Endothelial cell of umbilical vein (primary cell): Measurements from ENCODE around the gene ZNF730.

Experiments used
- EZH2 ChIP-seq: IDR thresholded peaks from 2 replicates; pipeline ENCODE4 v1.6.1; 2012; ENCODE audit warnings: borderline replicate concordance, low read depth, mild to moderate bottlenecking, moderate library complexity, low read length, inconsistent platforms; ENCODE audit not compliant: severe bottlenecking
- TF ChIP-seq, protein P1 (sequence below), 2 donors: IDR thresholded peaks; 1 replicate in 1 of 2; 2 replicates in 1 of 2; pipeline ENCODE4 v1.5.1; 2011; ENCODE audit warnings: low read length in 2 of 2, mild to moderate bottlenecking in 2 of 2, moderate library complexity in 2 of 2, control low read depth in 1 of 2, inconsistent platforms in 1 of 2, low read depth in 1 of 2; ENCODE audit not compliant: insufficient read depth in 1 of 2; ENCODE audit errors: extremely low read depth in 1 of 2

GRCh38 chr19:23075031-23075733 lies 41.6 kb upstream of the ZNF730 start:
- no peak for TF ChIP-seq EZH2
- TF ChIP-seq, protein P1, sequence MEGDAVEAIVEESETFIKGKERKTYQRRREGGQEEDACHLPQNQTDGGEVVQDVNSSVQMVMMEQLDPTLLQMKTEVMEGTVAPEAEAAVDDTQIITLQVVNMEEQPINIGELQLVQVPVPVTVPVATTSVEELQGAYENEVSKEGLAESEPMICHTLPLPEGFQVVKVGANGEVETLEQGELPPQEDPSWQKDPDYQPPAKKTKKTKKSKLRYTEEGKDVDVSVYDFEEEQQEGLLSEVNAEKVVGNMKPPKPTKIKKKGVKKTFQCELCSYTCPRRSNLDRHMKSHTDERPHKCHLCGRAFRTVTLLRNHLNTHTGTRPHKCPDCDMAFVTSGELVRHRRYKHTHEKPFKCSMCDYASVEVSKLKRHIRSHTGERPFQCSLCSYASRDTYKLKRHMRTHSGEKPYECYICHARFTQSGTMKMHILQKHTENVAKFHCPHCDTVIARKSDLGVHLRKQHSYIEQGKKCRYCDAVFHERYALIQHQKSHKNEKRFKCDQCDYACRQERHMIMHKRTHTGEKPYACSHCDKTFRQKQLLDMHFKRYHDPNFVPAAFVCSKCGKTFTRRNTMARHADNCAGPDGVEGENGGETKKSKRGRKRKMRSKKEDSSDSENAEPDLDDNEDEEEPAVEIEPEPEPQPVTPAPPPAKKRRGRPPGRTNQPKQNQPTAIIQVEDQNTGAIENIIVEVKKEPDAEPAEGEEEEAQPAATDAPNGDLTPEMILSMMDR (IDR thresholded peaks at IDR 0.05; ENCODE audit: extremely low read depth in 1 of 2, insufficient read depth in 1 of 2, low read depth in 1 of 2, low read length in 2 of 2): no peak
